ENCODE data around the gene TUSC2.

GRCh38 chr3:50320853-50321335 is 7.1 kb downstream of the TUSC2 start:
- TF ChIP-seq, protein P1, sequence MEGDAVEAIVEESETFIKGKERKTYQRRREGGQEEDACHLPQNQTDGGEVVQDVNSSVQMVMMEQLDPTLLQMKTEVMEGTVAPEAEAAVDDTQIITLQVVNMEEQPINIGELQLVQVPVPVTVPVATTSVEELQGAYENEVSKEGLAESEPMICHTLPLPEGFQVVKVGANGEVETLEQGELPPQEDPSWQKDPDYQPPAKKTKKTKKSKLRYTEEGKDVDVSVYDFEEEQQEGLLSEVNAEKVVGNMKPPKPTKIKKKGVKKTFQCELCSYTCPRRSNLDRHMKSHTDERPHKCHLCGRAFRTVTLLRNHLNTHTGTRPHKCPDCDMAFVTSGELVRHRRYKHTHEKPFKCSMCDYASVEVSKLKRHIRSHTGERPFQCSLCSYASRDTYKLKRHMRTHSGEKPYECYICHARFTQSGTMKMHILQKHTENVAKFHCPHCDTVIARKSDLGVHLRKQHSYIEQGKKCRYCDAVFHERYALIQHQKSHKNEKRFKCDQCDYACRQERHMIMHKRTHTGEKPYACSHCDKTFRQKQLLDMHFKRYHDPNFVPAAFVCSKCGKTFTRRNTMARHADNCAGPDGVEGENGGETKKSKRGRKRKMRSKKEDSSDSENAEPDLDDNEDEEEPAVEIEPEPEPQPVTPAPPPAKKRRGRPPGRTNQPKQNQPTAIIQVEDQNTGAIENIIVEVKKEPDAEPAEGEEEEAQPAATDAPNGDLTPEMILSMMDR (IDR thresholded peaks at IDR 0.05; ENCODE audit: insufficient read depth, low read length), result no peak
- TF ChIP-seq POLR2AphosphoS5 (IDR thresholded peaks at IDR 0.05; ENCODE audit: low read depth) (no peak), GABPA (IDR thresholded peaks at IDR 0.05; ENCODE audit: low read depth) (no peak)

Measured in HL-60 (cell line).